T-helper 2 cell treated with Interferon-gamma antibody and Interleukin-4, amounts not matched to agents 5 μg/mL and 100 μg/mL, for 36 hours (primary cell): ENCODE results near the gene CPED1.

Source experiments
- DNase-seq: peaks from one replicate; pipeline ENCODE4 v3.0.0; 2021; ENCODE audit warnings: low spot score
- H3K27ac Mint-ChIP-seq: one replicate; pipeline ENCODE4 v1.8.0; 2021; ENCODE audit warnings: mild to moderate bottlenecking, mixed read lengths
- H3K27me3 Mint-ChIP-seq: one replicate; pipeline ENCODE4 v1.8.0; 2021; ENCODE audit warnings: low read depth, mixed read lengths
- H3K36me3 Mint-ChIP-seq: one replicate; pipeline ENCODE4 v1.8.0; 2021; ENCODE audit warnings: low read depth, mixed read lengths
- H3K4me1 Mint-ChIP-seq: one replicate; pipeline ENCODE4 v1.8.0; 2021; ENCODE audit warnings: low read depth, mixed read lengths
- H3K4me3 Mint-ChIP-seq: one replicate; pipeline ENCODE4 v1.8.0; 2022; ENCODE audit warnings: mild to moderate bottlenecking, moderate library complexity, mixed read lengths
- H3K9me3 Mint-ChIP-seq: one replicate; pipeline ENCODE4 v1.8.0; 2021; ENCODE audit warnings: mixed read lengths

Gene CPED1

DNA sequence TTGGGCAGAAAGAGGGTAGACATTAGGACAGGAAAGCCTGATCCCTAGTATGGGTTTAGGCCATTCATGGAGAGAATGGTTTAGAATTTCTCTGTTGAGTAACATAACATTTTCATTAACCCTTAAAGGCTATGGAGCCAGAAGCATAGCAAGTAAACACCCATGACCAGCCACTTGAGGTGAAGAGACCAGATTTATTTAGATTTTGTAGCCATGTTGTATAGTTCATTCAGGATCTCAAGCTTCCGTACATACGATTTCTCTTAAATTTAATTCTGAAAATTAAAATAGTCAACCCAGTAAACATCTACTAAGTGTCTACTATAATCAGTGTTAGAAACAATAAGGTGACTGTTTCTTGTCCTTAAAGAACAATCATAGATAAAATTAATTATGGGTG, 51.5 kb downstream of the CPED1 start:
- no peaks in the 10 kb centered on the region for H3K9me3 Mint-ChIP-seq
- H3K27me3 Mint-ChIP-seq = no peaks in the 10 kb centered on the region
- no peaks in the 10 kb centered on the region for H3K36me3 Mint-ChIP-seq
- no peak for DNase-seq
- no peak overlapping the region for H3K27ac Mint-ChIP-seq
- H3K4me3 Mint-ChIP-seq = no peak overlapping the region
- no peaks in the 10 kb centered on the region for H3K4me1 Mint-ChIP-seq

DNA sequence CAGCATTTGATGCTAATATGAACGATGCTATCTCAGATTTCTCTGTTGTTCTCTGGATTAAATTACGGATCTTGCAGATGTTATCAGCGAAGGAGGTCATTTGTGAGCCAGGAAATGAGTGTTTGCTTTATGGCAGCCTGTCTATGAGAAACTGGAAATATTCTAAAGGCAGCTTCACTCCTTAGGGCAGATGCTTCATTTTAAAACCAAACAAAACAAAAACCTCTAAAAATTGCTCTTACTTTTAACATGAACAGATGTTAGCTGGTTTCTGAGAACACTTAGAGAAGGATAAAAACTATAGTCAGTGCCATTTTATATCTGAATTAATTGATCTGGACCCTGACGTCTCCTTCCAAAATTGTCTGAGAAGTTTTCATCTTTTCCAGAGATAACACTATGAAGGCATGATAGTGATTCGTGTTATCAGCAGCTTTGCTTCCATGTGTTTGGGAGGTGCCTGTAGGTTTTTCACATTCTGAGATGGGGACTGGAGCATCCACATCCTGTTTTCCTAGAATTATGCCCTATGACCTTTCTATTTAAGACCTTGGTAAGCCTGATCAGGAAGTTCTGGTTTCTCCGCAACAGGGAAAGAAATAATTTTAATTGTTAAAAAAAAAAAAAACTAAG, 53.1 kb downstream of the CPED1 start:
- Mint-ChIP-seq H3K27me3 (peaks cover 3% of the 10 kb centered on the region), H3K9me3 (no peaks in the 10 kb centered on the region)

GRCh38 chr7:121042195-121042594, 53.7 kb downstream of the CPED1 start:
- no peaks in the 10 kb centered on the region for H3K4me1 Mint-ChIP-seq
- H3K9me3 Mint-ChIP-seq = no peaks in the 10 kb centered on the region
- H3K4me3 Mint-ChIP-seq = no peak overlapping the region
- no peak overlapping the region for H3K27ac Mint-ChIP-seq
- no peak for DNase-seq
- H3K27me3 Mint-ChIP-seq = peaks cover 3% of the 10 kb centered on the region
- H3K36me3 Mint-ChIP-seq = no peaks in the 10 kb centered on the region

More for the DNA sequence above, 53.1 kb downstream of the CPED1 start:
- Mint-ChIP-seq H3K36me3 (no peaks in the 10 kb centered on the region), H3K4me1 (no peaks in the 10 kb centered on the region), H3K27ac (no peak overlapping the region), H3K4me3 (no peak overlapping the region)
- DNase-seq = no peak

- Mint-ChIP-seq H3K4me3 (no peak overlapping the region), H3K4me1 (no peaks in the 10 kb centered on the region), H3K27ac (no peak overlapping the region), H3K27me3 (peaks cover 3% of the 10 kb centered on the region), H3K36me3 (no peaks in the 10 kb centered on the region), H3K9me3 (no peaks in the 10 kb centered on the region)
- DNase-seq = no peak
These were observed 54.4 kb downstream of the CPED1 start for GRCh38 chr7:121042899-121043298.

GRCh38 chr7:121043314-121044234, 55.1 kb downstream of the CPED1 start:
- no peaks in the 10 kb centered on the region for H3K9me3 Mint-ChIP-seq
- H3K4me1 Mint-ChIP-seq = no peaks in the 10 kb centered on the region
- no peaks in the 10 kb centered on the region for H3K36me3 Mint-ChIP-seq
- H3K27me3 Mint-ChIP-seq = peaks cover 3% of the 10 kb centered on the region
- no peak overlapping the region for H3K27ac Mint-ChIP-seq
- H3K4me3 Mint-ChIP-seq = no peak overlapping the region
- DNase-seq = no peak

GRCh38 chr7:121045090-121045489, 56.6 kb downstream of the CPED1 start:
- Mint-ChIP-seq H3K4me1 (no peaks in the 10 kb centered on the region), H3K36me3 (no peaks in the 10 kb centered on the region), H3K27me3 (peaks cover 3% of the 10 kb centered on the region), H3K9me3 (no peaks in the 10 kb centered on the region), H3K4me3 (no peak overlapping the region), H3K27ac (no peak overlapping the region)
- DNase-seq = no peak

DNA sequence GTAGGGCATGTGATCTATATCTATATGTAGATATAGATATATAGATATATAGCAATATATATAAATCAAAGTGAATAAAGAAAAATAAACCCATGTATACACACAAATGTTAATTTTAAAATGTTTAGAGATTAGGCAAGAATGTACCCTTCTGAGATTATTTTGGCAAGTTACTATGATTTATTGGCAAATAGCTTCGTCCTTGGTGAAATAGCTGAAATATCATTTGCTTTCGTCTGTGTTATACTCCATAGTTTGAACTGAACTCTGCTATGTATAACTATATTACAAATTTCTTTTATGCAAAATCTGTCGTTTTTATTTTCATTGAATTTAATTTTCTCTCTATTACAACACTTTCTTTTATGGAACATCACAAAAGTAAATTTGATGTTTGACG, 57.5 kb downstream of the CPED1 start:
- H3K27me3 Mint-ChIP-seq = peaks cover 5% of the 10 kb centered on the region
- H3K27ac Mint-ChIP-seq = no peak overlapping the region
- no peaks in the 10 kb centered on the region for H3K36me3 Mint-ChIP-seq
- H3K4me1 Mint-ChIP-seq = no peaks in the 10 kb centered on the region
- H3K9me3 Mint-ChIP-seq = no peaks in the 10 kb centered on the region
- no peak for DNase-seq
- no peak overlapping the region for H3K4me3 Mint-ChIP-seq

GRCh38 chr7:121046893-121047468, 58.5 kb downstream of the CPED1 start:
- Mint-ChIP-seq H3K36me3 (no peaks in the 10 kb centered on the region), H3K4me3 (no peak overlapping the region), H3K9me3 (no peaks in the 10 kb centered on the region), H3K4me1 (no peaks in the 10 kb centered on the region), H3K27ac (no peak overlapping the region), H3K27me3 (peaks cover 5% of the 10 kb centered on the region)
- DNase-seq = no peak

- Mint-ChIP-seq H3K27ac (no peak overlapping the region), H3K4me3 (no peak overlapping the region), H3K27me3 (peaks cover 6% of the 10 kb centered on the region), H3K9me3 (no peaks in the 10 kb centered on the region), H3K4me1 (no peaks in the 10 kb centered on the region), H3K36me3 (no peaks in the 10 kb centered on the region)
- no peak for DNase-seq
These were observed 59.7 kb downstream of the CPED1 start for GRCh38 chr7:121048195-121048594.

DNA sequence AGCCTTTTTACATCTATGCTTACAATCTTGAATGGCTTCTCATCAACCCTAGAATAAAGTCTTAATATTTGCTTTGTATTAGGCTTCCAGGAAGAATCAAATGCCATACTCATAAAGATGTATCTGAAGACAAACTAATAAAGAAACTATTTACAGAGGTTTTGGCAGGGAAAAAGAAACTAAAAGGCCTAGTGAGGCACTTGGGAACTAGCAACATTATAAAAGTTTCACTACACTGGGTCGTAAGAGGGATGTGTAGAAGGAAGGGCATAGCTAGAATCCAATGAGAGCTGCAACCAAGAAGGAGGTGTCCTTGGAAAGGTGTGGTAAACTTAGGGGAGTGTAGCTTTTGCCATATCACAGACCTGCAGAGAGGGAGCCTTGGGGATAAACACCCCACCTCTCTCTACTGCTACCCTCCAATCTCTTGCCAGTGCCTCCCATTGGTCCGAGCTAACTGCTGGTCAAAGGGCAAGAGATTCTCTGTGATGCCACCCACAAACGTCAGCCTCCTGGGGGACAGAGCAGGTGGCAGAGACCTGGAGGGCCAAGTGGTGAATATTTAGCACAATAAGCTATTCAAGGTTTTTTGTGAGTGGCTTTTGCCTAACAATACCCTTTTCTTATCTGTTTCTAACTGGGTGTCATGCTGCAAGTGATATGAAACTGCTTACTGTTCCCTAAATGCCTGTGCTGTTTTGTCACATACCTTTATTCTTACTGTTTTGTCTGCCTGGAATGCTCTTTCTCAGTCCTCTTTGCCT, 60.7 kb downstream of the CPED1 start:
- DNase-seq = no peak
- Mint-ChIP-seq H3K27ac (no peak overlapping the region), H3K4me3 (no peak overlapping the region), H3K4me1 (no peaks in the 10 kb centered on the region), H3K27me3 (peaks cover 7% of the 10 kb centered on the region), H3K36me3 (no peaks in the 10 kb centered on the region), H3K9me3 (no peaks in the 10 kb centered on the region)

GRCh38 chr7:121049897-121050296, 61.4 kb downstream of the CPED1 start:
- DNase-seq = no peak
- Mint-ChIP-seq H3K27ac (no peak overlapping the region), H3K36me3 (no peaks in the 10 kb centered on the region), H3K4me3 (no peak overlapping the region), H3K27me3 (peaks cover 7% of the 10 kb centered on the region), H3K9me3 (no peaks in the 10 kb centered on the region), H3K4me1 (no peaks in the 10 kb centered on the region)

DNA sequence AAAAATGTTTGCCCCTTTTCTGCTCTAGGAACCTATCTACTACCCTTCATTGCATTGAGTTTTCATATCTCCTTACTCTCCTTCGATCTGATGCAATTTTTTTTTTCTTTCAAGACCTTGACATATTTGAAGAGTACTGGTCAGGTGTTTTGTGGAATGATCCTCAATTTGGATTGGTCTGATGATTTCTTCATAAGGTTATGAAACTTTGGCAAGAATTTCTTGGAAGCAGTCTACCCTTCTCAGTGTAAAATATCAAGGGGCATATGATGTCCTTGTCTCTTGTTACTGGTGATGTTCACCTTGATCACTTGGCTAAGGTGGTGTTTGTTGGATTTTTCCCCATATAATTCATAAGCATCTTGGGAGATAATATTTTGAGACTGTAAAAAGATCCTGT, 64.7 kb downstream of the CPED1 start:
- no peaks in the 10 kb centered on the region for H3K36me3 Mint-ChIP-seq
- no peaks in the 10 kb centered on the region for H3K9me3 Mint-ChIP-seq
- H3K4me3 Mint-ChIP-seq = no peak overlapping the region
- H3K4me1 Mint-ChIP-seq = no peaks in the 10 kb centered on the region
- no peak for DNase-seq
- no peak overlapping the region for H3K27ac Mint-ChIP-seq
- H3K27me3 Mint-ChIP-seq = peaks cover 7% of the 10 kb centered on the region

DNA sequence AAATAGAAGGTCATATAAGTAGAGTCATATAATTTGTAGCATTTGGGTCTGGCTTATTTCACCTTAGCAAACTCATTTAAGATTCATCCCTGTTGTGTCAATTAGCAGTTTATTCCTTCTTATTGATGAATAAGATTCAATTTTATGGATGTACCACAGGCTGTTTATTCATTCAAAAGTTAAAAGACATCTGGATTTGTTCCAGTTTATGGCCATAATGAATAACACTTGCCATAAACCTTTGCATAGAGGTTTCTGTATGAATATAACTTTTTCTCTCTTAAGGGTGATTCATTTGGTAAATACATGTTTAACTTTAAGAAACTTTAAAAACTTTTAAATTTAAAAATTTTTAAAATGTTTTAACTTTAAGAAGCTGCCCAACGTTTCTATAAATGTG, 66.4 kb downstream of the CPED1 start:
- DNase-seq = no peak
- Mint-ChIP-seq H3K36me3 (no peaks in the 10 kb centered on the region), H3K9me3 (no peaks in the 10 kb centered on the region), H3K4me3 (no peak overlapping the region), H3K27me3 (peaks cover 7% of the 10 kb centered on the region), H3K4me1 (no peaks in the 10 kb centered on the region), H3K27ac (no peak overlapping the region)

GRCh38 chr7:121057878-121058277, 69.4 kb downstream of the CPED1 start:
- Mint-ChIP-seq H3K9me3 (no peaks in the 10 kb centered on the region), H3K4me1 (no peaks in the 10 kb centered on the region), H3K36me3 (no peaks in the 10 kb centered on the region), H3K4me3 (no peak overlapping the region), H3K27ac (no peak overlapping the region), H3K27me3 (peaks cover 5% of the 10 kb centered on the region)
- no peak for DNase-seq
